Measurements from ENCODE around the gene SMURF1.

DNA sequence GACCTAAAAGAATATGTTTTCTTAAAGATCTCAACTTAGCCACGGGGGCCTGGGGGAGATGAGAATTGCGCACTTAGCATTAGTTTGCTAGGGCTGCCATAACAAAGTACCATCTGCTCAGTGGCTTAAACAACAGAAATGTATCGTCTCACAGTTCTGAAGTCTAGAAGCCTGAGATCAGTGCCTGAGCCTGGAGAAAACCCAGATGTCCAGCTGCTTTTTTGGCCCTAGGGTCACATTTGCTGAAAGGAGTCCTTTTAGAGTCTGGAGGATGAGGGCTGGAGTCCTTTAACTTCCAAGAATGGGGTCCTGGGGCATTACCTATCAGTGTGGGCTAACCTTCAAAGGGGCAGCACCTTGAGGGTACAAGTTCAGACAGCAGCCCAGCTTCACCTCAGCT is 48.2 kb downstream of the SMURF1 start:
- TF ChIP-seq EZH2phosphoT487 (IDR thresholded peaks at IDR 0.05; ENCODE audit: insufficient read depth, low read depth) (no peak), EZH2 (IDR thresholded peaks at IDR 0.05; ENCODE audit: insufficient read depth, poor library complexity, severe bottlenecking) (no peak)

All from GM23248 (cell line).